ENCODE measurements around the gene UTP15.
A peak's percentile ranks its signal among the peaks of the same experiment; 100 is the strongest.

The UTP15 gene

GRCh38 chr5:73565969-73566547, 515 bp downstream of the UTP15 start:
- DNase-seq, result no peak

GRCh38 chr5:73582285-73583145, 17.0 kb downstream of the UTP15 start:
- no peak for DNase-seq

GRCh38 chr5:73587923-73588322, 22.4 kb downstream of the UTP15 start:
- DNase-seq, result no peak

GRCh38 chr5:73591102-73591695, 25.7 kb downstream of the UTP15 start:
- peak; percentile 23 for DNase-seq

GRCh38 chr5:73591698-73592501, 26.4 kb downstream of the UTP15 start:
- no peak for DNase-seq

GRCh38 chr5:73592551-73592950, 27.0 kb downstream of the UTP15 start:
- no peak for DNase-seq

GRCh38 chr5:73596705-73597328, 31.3 kb downstream of the UTP15 start:
- DNase-seq, result no peak

GRCh38 chr5:73599380-73599779, 33.8 kb downstream of the UTP15 start:
- DNase-seq, result no peak

- DNase-seq, result no peak
Observed at GRCh38 chr5:73603998-73604397, 38.5 kb downstream of the UTP15 start.

GRCh38 chr5:73605223-73606087, 39.9 kb downstream of the UTP15 start:
- peak; percentile 2 for DNase-seq

GRCh38 chr5:73606206-73606753, 40.7 kb downstream of the UTP15 start:
- no peak for DNase-seq

GRCh38 chr5:73607228-73607627, 41.7 kb downstream of the UTP15 start:
- no peak for DNase-seq

GRCh38 chr5:73612799-73613198, 47.3 kb downstream of the UTP15 start:
- DNase-seq, result no peak

- no peak for DNase-seq
Observed at GRCh38 chr5:73615085-73615484, 49.5 kb downstream of the UTP15 start.

- DNase-seq, result no peak
Observed at GRCh38 chr5:73615947-73616346, 50.4 kb downstream of the UTP15 start.

- DNase-seq, result no peak
Observed at GRCh38 chr5:73617510-73618279, 52.2 kb downstream of the UTP15 start.

- DNase-seq, result peak; percentile 3
Observed at GRCh38 chr5:73619606-73620333, 54.2 kb downstream of the UTP15 start.

GRCh38 chr5:73620334-73620687, 54.8 kb downstream of the UTP15 start:
- DNase-seq, result no peak

- DNase-seq, result no peak
Observed at GRCh38 chr5:73623060-73623459, 57.5 kb downstream of the UTP15 start.

GRCh38 chr5:73623901-73624404, 58.4 kb downstream of the UTP15 start:
- DNase-seq, result no peak

Data from DMS153 (cell line).